Endothelial cell of umbilical vein (primary cell): ENCODE measurements around the gene SNX18. TPM values are rescaled to one million over a fixed set of nuclear protein-coding genes. Genes with fewer than 3 reads are reported as not detected.

ENCODE experiments used
- BruUV-seq: library from RNA; stranded (reverse); fragments of 400-500 nt; replicated peaks from 2 replicates; lab custom pipeline; 2021; lab: Mats Ljungman, UMichigan
- CTCF ChIA-PET: fragments of 300-600, 350-600 bp; sonication (Branson Sonifier 250); formaldehyde crosslinking; loops from one replicate; lab custom pipeline; 2021; ENCODE audit warnings: antibody characterized with exemption, inconsistent platforms; lab: Charles Lee
- POLR2A ChIA-PET: fragments of 300-600, 350-600 bp; sonication (Branson Sonifier 250); formaldehyde crosslinking; loops from one replicate; lab custom pipeline; 2021; ENCODE audit warnings: antibody characterized with exemption, inconsistent platforms; lab: Charles Lee
- DNase-seq: peaks from one replicate; pipeline ENCODE4 v3.0.0-alpha.2; 2011; ENCODE audit warnings: low read depth, low spot score
- FAIRE-seq: peaks from 2 replicates; lab custom pipeline; 2011; peaks lifted over from hg19 to GRCh38; lab: Jason Lieb, UNC
- H2AFZ ChIP-seq: 2 replicates; pipeline ENCODE4 v1.6.0; 2012; ENCODE audit warnings: low read depth, low read length, control low read depth, inconsistent platforms
- H3K27ac ChIP-seq: 2 replicates; pipeline ENCODE4 v1.5.1; 2011; ENCODE audit warnings: low read depth, mild to moderate bottlenecking, control low read depth, low read length, moderate library complexity; ENCODE audit not compliant: insufficient read depth
- H3K27me3 ChIP-seq, 2 experiments: 2 replicates each; pipeline versions ENCODE4 v1.6.0 to v1.6.1; 2011; ENCODE audit warnings: low read length in 2 of 2, mixed read lengths in 1 of 2; ENCODE audit not compliant: control insufficient read depth in 2 of 2, insufficient read depth in 2 of 2
- H3K36me3 ChIP-seq, 2 experiments: 2 replicates in 1 of 2; 3 replicates in 1 of 2; pipeline ENCODE4 v1.5.1; 2011; ENCODE audit warnings: low read length in 2 of 2, mild to moderate bottlenecking in 1 of 2, moderate library complexity in 1 of 2; ENCODE audit not compliant: control insufficient read depth in 2 of 2, insufficient read depth in 2 of 2; ENCODE audit errors: extremely low read depth in 1 of 2
- H3K4me1 ChIP-seq: 3 replicates; pipeline ENCODE4 v1.5.1; 2011; ENCODE audit warnings: mild to moderate bottlenecking, low read length; ENCODE audit not compliant: control insufficient read depth, insufficient read depth; ENCODE audit errors: extremely low read depth
- H3K4me2 ChIP-seq: 2 replicates; pipeline ENCODE4 v1.6.1; 2011; ENCODE audit warnings: low read length, control low read depth, mixed read lengths; ENCODE audit not compliant: insufficient read depth
- H3K4me3 ChIP-seq, 3 experiments: fragments of 200-600 bp in 1 of 3; sonication (generic), shearing (Covaris generic) in 1 of 3; replicated peaks in 1 of 3; 2 replicates each; pipeline ENCODE4 v1.5.1; 2011 to 2016; ENCODE audit warnings: control low read depth in 3 of 3, low read length in 3 of 3, mild to moderate bottlenecking in 2 of 3, inconsistent platforms in 1 of 3, low read depth in 1 of 3, moderate library complexity in 1 of 3; ENCODE audit not compliant: insufficient read depth in 1 of 3
- H3K79me2 ChIP-seq: 2 replicates; pipeline ENCODE4 v1.6.0; 2012; ENCODE audit warnings: low read length, inconsistent platforms; ENCODE audit not compliant: control insufficient read depth, insufficient read depth
- H3K9ac ChIP-seq: replicated peaks from 2 replicates; pipeline ENCODE3; 2011; ENCODE audit warnings: low read length, control low read depth; ENCODE audit not compliant: insufficient read depth; ENCODE audit errors: extremely low read depth
- H3K9me1 ChIP-seq: replicated peaks from 3 replicates; pipeline ENCODE4 v1.6.0; 2011; ENCODE audit warnings: mild to moderate bottlenecking, low read length; ENCODE audit not compliant: control insufficient read depth, insufficient read depth; ENCODE audit errors: extremely low read depth
- H3K9me3 ChIP-seq: replicated peaks from 2 replicates; pipeline ENCODE4 v1.5.1; 2012; ENCODE audit warnings: low read length, inconsistent platforms; ENCODE audit not compliant: control insufficient read depth, insufficient read depth
- H4K20me1 ChIP-seq: replicated peaks from 2 replicates; pipeline ENCODE3; 2011; ENCODE audit warnings: mild to moderate bottlenecking, low read length; ENCODE audit not compliant: control insufficient read depth, insufficient read depth; ENCODE audit errors: extremely low read depth
- EZH2 ChIP-seq: IDR thresholded peaks from 2 replicates; pipeline ENCODE4 v1.6.1; 2012; ENCODE audit warnings: borderline replicate concordance, low read depth, mild to moderate bottlenecking, moderate library complexity, low read length, inconsistent platforms; ENCODE audit not compliant: severe bottlenecking
- FOS ChIP-seq: IDR thresholded peaks from 2 replicates; pipeline ENCODE4 v1.6.1; 2011; ENCODE audit warnings: mild to moderate bottlenecking, low read length, moderate library complexity, borderline replicate concordance; ENCODE audit not compliant: insufficient read depth
- GATA2 ChIP-seq: IDR thresholded peaks from 2 replicates; pipeline ENCODE4 v1.7.0; 2011; ENCODE audit warnings: low read depth, mild to moderate bottlenecking, moderate library complexity, mixed read lengths, low read length; ENCODE audit not compliant: insufficient read length, insufficient read depth
- JUN ChIP-seq: IDR thresholded peaks from 2 replicates; pipeline ENCODE4 v1.6.1; 2011; ENCODE audit warnings: borderline replicate concordance, low read depth; ENCODE audit not compliant: insufficient read length, insufficient read depth
- MYC ChIP-seq: IDR thresholded peaks from one replicate; pipeline ENCODE4 v1.6.1; 2011; ENCODE audit warnings: mild to moderate bottlenecking, low read depth, low read length
- POLR2A ChIP-seq: IDR thresholded peaks from 2 replicates; pipeline ENCODE4 v1.6.1; 2012; ENCODE audit warnings: low read depth, mild to moderate bottlenecking, control low read depth, low read length
- POLR2AphosphoS5 ChIP-seq: IDR thresholded peaks from 2 replicates; pipeline ENCODE4 v1.6.1; 2012; ENCODE audit warnings: low read depth, mild to moderate bottlenecking, control low read depth, low read length, moderate library complexity; ENCODE audit not compliant: insufficient read depth
- dilution Hi-C: fragments of 300-500 bp; cut with MboI; formaldehyde crosslinking; loops from one replicate; pipeline ENCODE4 v1.15.0; 2019; ENCODE audit warnings: low sequenced_read_pairs; ENCODE audit not compliant: extremely low pct_ligation_motif_present
- intact Hi-C: fragments of 100-400 bp; cut with micrococcal nuclease; formaldehyde crosslinking; loops from one replicate; pipeline ENCODE4 v1.10.0; 2022
- polyA plus RNA-seq, 4 experiments: library from polyadenylated mRNA; depleted of rRNA in 3 of 4; stranded (reverse) in 3 of 4; unstranded in 1 of 4; fragments of >200 nt; gene quantifications; 2 replicates each; pipeline versions ENCODE4 v1.2.1 to v1.2.3, GENCODE V29; 2011 to 2012; ENCODE audit warnings: missing spikeins in 1 of 4
- total RNA-seq: library from RNA; stranded (reverse); gene quantifications from 2 replicates; pipeline ENCODE4 v1.2.3, GENCODE V29; 2021
- TF ChIP-seq, protein P1 (sequence below): IDR thresholded peaks from 2 replicates; pipeline ENCODE4 v1.6.1; 2011; ENCODE audit not compliant: insufficient read depth, insufficient read length
- TF ChIP-seq, protein P2 (sequence below), 2 donors: IDR thresholded peaks; 1 replicate in 1 of 2; 2 replicates in 1 of 2; pipeline ENCODE4 v1.5.1; 2011; ENCODE audit warnings: low read length in 2 of 2, mild to moderate bottlenecking in 2 of 2, moderate library complexity in 2 of 2, control low read depth in 1 of 2, inconsistent platforms in 1 of 2, low read depth in 1 of 2; ENCODE audit not compliant: insufficient read depth in 1 of 2; ENCODE audit errors: extremely low read depth in 1 of 2

SNX18 gene
- total and polyA plus RNA-seq, 2 donors (not counting 3 experiments of a cell fraction or from before 2014, with no cell fraction given) = 11.8 to 25.3 TPM

DNA sequence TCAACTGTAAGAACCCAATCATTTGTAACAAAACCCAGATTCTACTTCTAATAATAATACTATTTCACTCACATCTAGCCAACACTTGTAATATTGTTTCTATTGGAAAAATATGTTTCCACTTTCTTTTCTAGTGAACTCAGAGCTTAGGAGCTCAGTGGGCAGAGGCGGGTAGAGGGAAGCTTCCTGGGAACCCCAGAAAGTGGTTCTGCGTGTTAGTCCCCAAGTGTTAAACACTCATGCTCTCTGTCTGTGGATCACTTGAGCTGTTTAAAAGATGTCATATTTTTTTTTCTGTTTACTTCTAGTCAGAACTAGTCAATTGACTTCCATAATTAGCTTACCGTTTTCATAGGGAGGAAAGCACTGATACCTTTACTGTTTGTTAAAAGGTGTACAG is 20.6 kb downstream of the SNX18 start:
- no peak overlapping the region for H3K4me2 ChIP-seq

More for the DNA sequence above, 20.6 kb downstream of the SNX18 start:
- Histone ChIP-seq H3K4me1 (peaks cover 24% of the 10 kb centered on the region), H3K27me3 (no peaks in the 10 kb centered on the region), H3K36me3 (no peaks in the 10 kb centered on the region), H3K9ac (no peak overlapping the region), H2AFZ (no peak overlapping the region), H3K4me3 (no peak overlapping the region), H3K9me3 (no peaks in the 10 kb centered on the region), H4K20me1 (no peaks in the 10 kb centered on the region), H3K27ac (no peak overlapping the region), H3K79me2 (peaks cover 44% of the 10 kb centered on the region), H3K9me1 (no peaks in the 10 kb centered on the region)
- BruUV-seq = no TSS peak
- intact Hi-C loops (no loop called here), dilution Hi-C loops (no loop called here)
- no peak for FAIRE-seq
- CTCF ChIA-PET = interaction anchor here (0.7 to 2.1 kb wide), 11 partner anchors 9 to 622 kb away, joined by 3 to 7 read pairs (median 4); partner anchors contain the start of gene GPX8
- POLR2A ChIA-PET = interaction anchor here (1.0 kb wide), 1 partner anchor 228 kb away, joined by 3 read pairs; the partner anchor contains the start of gene ARL15
- no peak for DNase-seq
- TF ChIP-seq JUN = no peak
- TF ChIP-seq, protein P1, sequence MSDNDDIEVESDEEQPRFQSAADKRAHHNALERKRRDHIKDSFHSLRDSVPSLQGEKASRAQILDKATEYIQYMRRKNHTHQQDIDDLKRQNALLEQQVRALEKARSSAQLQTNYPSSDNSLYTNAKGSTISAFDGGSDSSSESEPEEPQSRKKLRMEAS = no peak
- TF ChIP-seq MYC = no peak
- no peak for TF ChIP-seq FOS
- no peak for TF ChIP-seq POLR2AphosphoS5
- no peak for TF ChIP-seq GATA2
- TF ChIP-seq, protein P2, sequence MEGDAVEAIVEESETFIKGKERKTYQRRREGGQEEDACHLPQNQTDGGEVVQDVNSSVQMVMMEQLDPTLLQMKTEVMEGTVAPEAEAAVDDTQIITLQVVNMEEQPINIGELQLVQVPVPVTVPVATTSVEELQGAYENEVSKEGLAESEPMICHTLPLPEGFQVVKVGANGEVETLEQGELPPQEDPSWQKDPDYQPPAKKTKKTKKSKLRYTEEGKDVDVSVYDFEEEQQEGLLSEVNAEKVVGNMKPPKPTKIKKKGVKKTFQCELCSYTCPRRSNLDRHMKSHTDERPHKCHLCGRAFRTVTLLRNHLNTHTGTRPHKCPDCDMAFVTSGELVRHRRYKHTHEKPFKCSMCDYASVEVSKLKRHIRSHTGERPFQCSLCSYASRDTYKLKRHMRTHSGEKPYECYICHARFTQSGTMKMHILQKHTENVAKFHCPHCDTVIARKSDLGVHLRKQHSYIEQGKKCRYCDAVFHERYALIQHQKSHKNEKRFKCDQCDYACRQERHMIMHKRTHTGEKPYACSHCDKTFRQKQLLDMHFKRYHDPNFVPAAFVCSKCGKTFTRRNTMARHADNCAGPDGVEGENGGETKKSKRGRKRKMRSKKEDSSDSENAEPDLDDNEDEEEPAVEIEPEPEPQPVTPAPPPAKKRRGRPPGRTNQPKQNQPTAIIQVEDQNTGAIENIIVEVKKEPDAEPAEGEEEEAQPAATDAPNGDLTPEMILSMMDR (IDR thresholded peaks at IDR 0.05; ENCODE audit: extremely low read depth in 1 of 2, insufficient read depth in 1 of 2, low read depth in 1 of 2, low read length in 2 of 2) = no peak
- no peak for TF ChIP-seq EZH2
- no peak for TF ChIP-seq POLR2A
